GM20000 (cell line): Measurements from ENCODE around the gene CA6.

Experiments
- DNase-seq: peaks from one replicate; pipeline ENCODE4 v3.0.0; 2012; ENCODE audit warnings: low spot score
- TF ChIP-seq, protein P1 (sequence below): IDR thresholded peaks from 2 replicates; pipeline ENCODE4 v1.5.1; 2012; ENCODE audit warnings: mild to moderate bottlenecking, control low read depth; ENCODE audit errors: extremely low read depth, missing control alignments

The CA6 gene

DNA sequence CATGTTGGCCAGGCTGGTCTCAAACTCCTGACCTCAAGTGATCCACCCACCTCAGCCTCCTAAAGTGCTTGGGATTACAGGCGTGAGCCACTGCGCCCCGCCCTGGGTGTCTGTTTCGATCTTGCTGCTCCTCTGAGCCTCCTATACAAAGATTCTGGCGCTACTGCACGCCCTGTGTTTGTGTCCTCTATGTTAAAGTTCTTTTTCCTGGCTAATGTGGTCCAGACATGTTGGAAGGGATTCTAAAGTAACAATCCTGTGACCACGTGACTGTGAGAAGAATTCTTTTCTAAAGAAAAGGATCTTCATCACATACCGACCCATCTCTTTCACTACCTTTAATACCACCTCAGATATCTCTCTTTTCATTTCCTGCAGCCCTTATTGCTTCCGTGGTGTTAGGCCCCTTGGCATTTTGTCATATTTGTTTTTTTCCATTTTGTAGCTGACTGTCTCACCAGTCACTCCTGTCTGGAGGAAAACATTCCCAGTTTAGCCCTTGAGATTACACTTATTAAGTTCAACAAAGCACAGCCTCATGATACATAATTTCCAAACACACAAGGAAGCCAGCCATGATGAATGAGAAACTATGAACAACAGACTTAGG lies 40.0 kb upstream of the CA6 start:
- TF ChIP-seq, protein P1, sequence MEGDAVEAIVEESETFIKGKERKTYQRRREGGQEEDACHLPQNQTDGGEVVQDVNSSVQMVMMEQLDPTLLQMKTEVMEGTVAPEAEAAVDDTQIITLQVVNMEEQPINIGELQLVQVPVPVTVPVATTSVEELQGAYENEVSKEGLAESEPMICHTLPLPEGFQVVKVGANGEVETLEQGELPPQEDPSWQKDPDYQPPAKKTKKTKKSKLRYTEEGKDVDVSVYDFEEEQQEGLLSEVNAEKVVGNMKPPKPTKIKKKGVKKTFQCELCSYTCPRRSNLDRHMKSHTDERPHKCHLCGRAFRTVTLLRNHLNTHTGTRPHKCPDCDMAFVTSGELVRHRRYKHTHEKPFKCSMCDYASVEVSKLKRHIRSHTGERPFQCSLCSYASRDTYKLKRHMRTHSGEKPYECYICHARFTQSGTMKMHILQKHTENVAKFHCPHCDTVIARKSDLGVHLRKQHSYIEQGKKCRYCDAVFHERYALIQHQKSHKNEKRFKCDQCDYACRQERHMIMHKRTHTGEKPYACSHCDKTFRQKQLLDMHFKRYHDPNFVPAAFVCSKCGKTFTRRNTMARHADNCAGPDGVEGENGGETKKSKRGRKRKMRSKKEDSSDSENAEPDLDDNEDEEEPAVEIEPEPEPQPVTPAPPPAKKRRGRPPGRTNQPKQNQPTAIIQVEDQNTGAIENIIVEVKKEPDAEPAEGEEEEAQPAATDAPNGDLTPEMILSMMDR = no peak
- no peak for DNase-seq

DNA sequence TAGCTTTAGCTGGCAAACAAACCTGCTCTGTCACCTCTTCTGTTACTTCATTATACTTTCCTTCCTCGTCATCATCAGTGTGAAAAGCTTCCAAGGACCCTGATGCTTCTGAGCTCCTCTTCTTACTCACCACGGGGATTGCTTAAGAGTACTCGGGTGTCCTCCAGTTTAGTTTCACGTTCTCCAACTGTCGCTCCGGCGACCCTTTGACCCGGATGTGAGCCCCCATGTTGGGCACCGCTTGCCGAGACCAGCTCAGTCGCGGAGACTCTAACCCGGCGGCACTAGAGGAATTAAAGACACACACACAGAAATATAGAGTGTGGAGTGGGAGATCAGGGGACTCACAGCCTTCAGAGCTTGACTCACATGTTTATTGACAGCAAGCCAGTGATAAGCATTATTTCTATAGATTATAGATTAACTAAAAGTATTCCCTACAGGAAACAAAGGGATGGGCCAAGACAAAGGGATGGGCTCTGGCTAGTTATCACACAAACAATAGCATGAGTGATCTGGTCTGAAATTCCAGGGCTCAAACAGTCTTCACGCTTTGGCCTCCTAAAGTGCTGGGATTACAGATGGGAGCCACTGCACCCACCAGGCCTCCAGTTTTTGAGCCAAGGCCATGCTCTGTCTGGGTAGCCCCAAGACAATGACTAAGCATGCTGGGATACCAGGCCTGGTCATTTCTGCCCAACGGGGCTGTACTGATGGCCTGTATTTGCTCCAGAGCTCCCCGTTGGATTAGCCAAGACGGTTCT lies 37.1 kb upstream of the CA6 start:
- TF ChIP-seq, protein P1 = no peak
- no peak for DNase-seq

DNA sequence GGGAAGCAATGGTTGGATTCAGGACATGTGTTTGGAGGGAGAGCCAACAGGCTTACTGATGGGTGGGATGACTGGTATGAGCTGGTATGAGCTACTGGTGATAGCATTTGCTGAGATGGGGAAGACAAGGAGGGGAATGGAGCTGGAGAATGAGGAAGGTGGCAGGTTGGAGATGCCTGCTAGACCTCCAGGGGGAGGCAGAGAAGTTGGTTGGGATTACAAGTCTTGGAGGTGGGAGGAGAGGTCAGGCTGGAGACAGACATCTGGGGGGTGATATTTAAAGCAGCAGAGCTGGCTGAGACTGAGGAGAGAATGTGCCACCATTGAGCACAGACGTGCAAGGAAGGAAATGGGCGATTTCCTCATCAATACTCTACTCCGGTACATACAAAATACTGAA lies 35.3 kb upstream of the CA6 start:
- TF ChIP-seq, protein P1 = no peak
- no peak for DNase-seq

DNA sequence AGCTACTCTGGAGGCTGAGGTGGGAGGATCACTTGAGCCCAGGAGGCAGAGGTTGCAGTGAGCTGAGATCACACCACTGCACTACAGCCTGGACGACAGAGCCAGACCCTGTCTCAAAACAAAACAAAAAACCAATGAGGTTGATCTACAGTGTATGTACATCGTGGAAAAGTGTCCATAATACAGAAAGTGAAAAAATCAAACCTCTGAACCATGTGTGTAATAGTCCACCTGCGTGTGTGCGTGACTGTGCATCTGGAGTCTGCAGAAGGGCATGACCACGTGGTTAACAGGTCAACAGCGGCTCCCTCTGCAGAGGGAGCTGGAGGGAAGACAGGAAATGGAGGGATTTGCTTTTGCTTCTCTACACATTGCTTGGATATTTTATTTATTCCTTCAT lies 34.8 kb upstream of the CA6 start:
- DNase-seq = no peak
- TF ChIP-seq, protein P1 = no peak

DNA sequence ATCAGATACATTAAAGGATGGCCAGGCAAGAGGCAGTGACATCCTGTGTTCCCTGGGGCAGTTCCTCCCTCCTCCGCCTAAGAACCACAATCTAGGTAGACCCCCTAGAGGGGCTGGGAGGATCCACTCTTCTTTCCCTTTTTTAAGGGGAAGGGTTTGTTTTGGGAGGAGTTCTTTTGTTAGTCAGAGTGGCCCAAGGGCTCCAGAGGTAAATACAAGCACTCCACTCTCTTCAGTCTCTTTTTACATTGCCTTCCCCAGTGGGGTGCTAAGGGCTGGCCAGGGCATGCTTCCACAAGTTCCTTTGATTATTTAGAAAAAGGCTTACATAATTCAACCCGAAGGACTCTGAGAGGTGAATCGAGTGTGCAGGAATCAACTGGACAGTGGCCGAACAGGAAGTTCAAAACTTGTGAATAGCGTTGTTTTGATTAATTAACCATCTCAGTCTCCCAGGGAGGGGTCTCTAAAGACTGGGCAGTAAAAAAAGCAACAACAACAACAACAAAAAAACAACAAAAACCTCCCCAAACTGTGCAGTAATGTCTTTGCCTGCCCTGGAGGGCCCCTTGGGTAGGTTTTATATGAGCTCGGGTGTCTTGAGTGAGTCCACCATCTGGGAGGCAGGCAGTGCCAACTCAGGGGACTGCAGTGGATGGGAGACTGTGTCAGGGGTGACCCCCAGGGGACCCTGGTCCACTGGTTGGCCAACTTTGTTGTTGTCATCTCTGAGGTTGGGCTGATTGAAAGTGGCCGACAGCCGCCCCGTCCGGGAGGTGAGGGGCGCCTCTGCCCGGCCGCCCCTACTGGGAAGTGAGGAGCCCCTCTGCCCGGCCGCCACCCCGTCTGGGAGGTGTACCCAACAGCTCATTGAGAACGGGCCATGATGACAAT lies 34.0 kb upstream of the CA6 start:
- TF ChIP-seq, protein P1 = no peak
- no peak for DNase-seq

DNA sequence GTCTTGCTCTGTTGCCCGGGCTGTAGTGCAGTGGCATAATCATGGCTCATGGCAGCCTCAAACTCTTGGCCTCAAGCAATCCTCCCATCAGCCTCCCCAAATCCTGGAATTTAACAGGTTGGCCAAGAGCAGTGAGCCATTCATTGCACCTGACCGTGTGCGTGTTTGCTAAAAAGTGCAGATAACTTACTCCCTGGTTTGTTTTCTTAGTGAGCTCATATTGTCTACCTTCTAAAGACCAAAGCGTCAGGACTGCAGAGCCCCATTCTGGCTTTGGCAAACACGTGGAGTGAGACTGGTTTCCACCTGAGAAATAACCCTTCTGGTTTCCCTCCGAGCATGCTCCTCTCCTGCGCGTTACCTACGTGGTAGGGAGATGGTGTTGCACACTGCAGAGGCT lies 32.2 kb upstream of the CA6 start:
- TF ChIP-seq, protein P1 = no peak

DNA sequence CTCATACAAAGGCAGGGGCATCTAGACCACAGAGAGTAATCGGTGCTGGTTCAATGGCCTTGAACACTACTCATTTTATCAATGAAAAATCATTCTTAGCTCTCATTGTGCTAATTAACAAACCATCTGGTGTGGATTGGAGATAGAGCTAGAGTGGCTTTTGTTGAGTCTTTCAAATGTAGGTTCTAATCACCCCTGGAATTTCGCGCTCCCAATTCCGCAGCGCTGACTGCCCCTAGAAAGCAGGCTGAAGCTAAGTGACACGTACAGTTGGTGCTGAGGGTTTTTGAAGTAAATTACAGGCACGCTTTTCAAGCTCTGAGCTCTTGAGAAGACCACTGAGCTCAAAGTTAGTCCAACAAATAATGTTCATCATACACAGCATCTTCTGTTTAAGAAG lies 31.2 kb upstream of the CA6 start:
- TF ChIP-seq, protein P1 = no peak
- DNase-seq = no peak

More for the DNA sequence above, 32.2 kb upstream of the CA6 start:
- DNase-seq = no peak
